ENCODE measurements around the gene ZSWIM8. TPM values are rescaled to one million over a fixed set of nuclear protein-coding genes. Genes with fewer than 3 reads are reported as not detected.

The ZSWIM8 gene
- polyA plus RNA-seq, 2 of the 4 experiments (the other 2 are of a cell fraction): 24.3 to 44.5 TPM

- no peak for TF ChIP-seq JUNB (IDR thresholded peaks at IDR 0.05)
- no peak for TF ChIP-seq ZFP36 (IDR thresholded peaks at IDR 0.05; ENCODE audit: borderline replicate concordance, partially characterized antibody)
- no peak for TF ChIP-seq CEBPB (IDR thresholded peaks at IDR 0.05)
- no peak for TF ChIP-seq ELK1 (IDR thresholded peaks at IDR 0.05; ENCODE audit: low read depth, low read length)
- TF ChIP-seq ZNF302 (CRISPR knock-in tag; IDR thresholded peaks at IDR 0.05): no peak
- no peak for TF ChIP-seq CHD4 (IDR thresholded peaks at IDR 0.05; ENCODE audit: borderline replicate concordance)
- no peak for TF ChIP-seq USF2 (IDR thresholded peaks at IDR 0.05)
- no peak for TF ChIP-seq JUN (IDR thresholded peaks at IDR 0.05)
Observed at GRCh38 chr10:73750819-73751218, 34.6 kb upstream of the ZSWIM8 start.

GRCh38 chr10:73756183-73756582 lies 29.2 kb upstream of the ZSWIM8 start:
- ATAC-seq (no peak), FAIRE-seq (no peak), DNase-seq (ENCODE audit: low read depth in 1 of 2, low spot score in 1 of 2) (no peak)
- ChIA-PET POLR2A (interaction anchor here (0.6 kb wide), 1 partner anchor 26 kb away, joined by 4 read pairs; no protein-coding TSS in a partner anchor), CTCF (interaction anchor here (0.7 to 1.4 kb wide), 5 partner anchors 9 to 227 kb away, joined by 3 to 5 read pairs (median 3); partner anchors contain the start of gene CHCHD1)
- Histone ChIP-seq H3K4me2 (no peak overlapping the region), H3K4me3 (no peak overlapping the region), H3K4me1 (no peaks in the 10 kb centered on the region), H3K9me3 (no peaks in the 10 kb centered on the region), H3K27ac (no peak overlapping the region)
- no peak for TF ChIP-seq SMC3 (IDR thresholded peaks at IDR 0.05)
- no peak for TF ChIP-seq EHMT2 (IDR thresholded peaks at IDR 0.05; ENCODE audit: low read depth)
- TF ChIP-seq PBX3 (IDR thresholded peaks at IDR 0.05): no peak
- no peak for TF ChIP-seq ESRRA (IDR thresholded peaks at IDR 0.05; ENCODE audit: borderline replicate concordance, low read length)
- no peak for TF ChIP-seq CEBPB (IDR thresholded peaks at IDR 0.05)
- no peak for TF ChIP-seq FOSL2 (IDR thresholded peaks at IDR 0.05)
- no peak for TF ChIP-seq FOSL2 (CRISPR knock-in tag; IDR thresholded peaks at IDR 0.05)
- no peak for TF ChIP-seq CBX2 (IDR thresholded peaks at IDR 0.05; ENCODE audit: borderline replicate concordance, low read depth)
- no peak for TF ChIP-seq PHF8 (IDR thresholded peaks at IDR 0.05; ENCODE audit: borderline replicate concordance, low read depth)
- TF ChIP-seq ELK1 (IDR thresholded peaks at IDR 0.05; ENCODE audit: low read depth, low read length): no peak
- no peak for TF ChIP-seq POLR2A (IDR thresholded peaks at IDR 0.05; ENCODE audit: low read length)
- TF ChIP-seq HOXA7 (CRISPR knock-in tag; IDR thresholded peaks at IDR 0.05): no peak
- TF ChIP-seq CHD4 (IDR thresholded peaks at IDR 0.05; ENCODE audit: borderline replicate concordance): no peak
- no peak for TF ChIP-seq MAFK (IDR thresholded peaks at IDR 0.05; ENCODE audit: partially characterized antibody)
- 96% methylated on average over 1 of the region's 1 CpG for WGBS (ENCODE audit: missing lambda C conversion rate)

More at GRCh38 chr10:73750819-73751218, 34.6 kb upstream of the ZSWIM8 start:
- DNase-seq (ENCODE audit: low read depth in 1 of 2, low spot score in 1 of 2): no peak
- peaks cover 2% of the 10 kb centered on the region; the same call in 1 of the 3 replicates for H3K4me1 ChIP-seq
- no peak for ATAC-seq
- no peak overlapping the region for H3K4me3 ChIP-seq
- H3K27ac ChIP-seq: no peak overlapping the region
- CTCF ChIA-PET: interaction anchor here (1.2 to 1.4 kb wide), 2 partner anchors 13 to 129 kb away, joined by 4 to 5 read pairs; no protein-coding TSS in a partner anchor
- H3K9me3 ChIP-seq: no peaks in the 10 kb centered on the region
- 13% methylated on average over 1 of the region's 1 CpG for WGBS (ENCODE audit: missing lambda C conversion rate)
- no peak overlapping the region for H3K4me2 ChIP-seq
- POLR2A ChIA-PET: no interaction called here
- no peak for FAIRE-seq
